PC-3 (cell line): ENCODE measurements around the gene DDX53.

Experiments used
- EZH2 ChIP-seq: fragments of 300-600 bp; sonication (generic); IDR thresholded peaks from one replicate; pipeline ENCODE4 v1.6.1; 2017; ENCODE audit warnings: antibody characterized with exemption, mild to moderate bottlenecking, low read length; ENCODE audit not compliant: unreplicated experiment
- EZH2phosphoT487 ChIP-seq: fragments of 300-600 bp; sonication (generic); IDR thresholded peaks from 2 replicates; pipeline ENCODE4 v1.6.1; 2018; ENCODE audit warnings: mild to moderate bottlenecking, antibody characterized with exemption, low read length, borderline replicate concordance
- TF ChIP-seq, protein P1 (sequence below): fragments of 300-600 bp; sonication (generic); conservative IDR thresholded peaks from 2 replicates; pipeline ENCODE4 v1.5.1; 2017; ENCODE audit warnings: antibody characterized with exemption, low read depth, mild to moderate bottlenecking, low read length

DNA sequence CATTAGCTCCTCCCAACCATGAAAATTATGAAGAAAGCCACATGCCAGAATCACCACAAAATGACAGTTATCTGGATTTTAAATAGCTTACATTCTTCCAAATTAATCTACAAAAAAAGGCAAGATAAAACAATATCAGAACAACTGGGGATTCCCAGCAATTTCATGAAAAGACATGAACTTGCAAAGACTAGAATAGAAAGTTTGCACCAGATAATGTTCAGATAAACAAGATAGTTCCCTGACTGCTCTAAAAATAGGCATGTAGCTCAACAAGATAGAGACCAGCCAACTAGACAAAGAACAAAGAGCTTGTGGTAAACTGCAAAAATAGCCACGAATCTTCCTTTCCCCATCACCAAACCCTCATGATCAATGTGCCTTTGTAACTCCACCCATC lies 30.3 kb upstream of the DDX53 start:
- no peak for TF ChIP-seq EZH2
- TF ChIP-seq, protein P1, sequence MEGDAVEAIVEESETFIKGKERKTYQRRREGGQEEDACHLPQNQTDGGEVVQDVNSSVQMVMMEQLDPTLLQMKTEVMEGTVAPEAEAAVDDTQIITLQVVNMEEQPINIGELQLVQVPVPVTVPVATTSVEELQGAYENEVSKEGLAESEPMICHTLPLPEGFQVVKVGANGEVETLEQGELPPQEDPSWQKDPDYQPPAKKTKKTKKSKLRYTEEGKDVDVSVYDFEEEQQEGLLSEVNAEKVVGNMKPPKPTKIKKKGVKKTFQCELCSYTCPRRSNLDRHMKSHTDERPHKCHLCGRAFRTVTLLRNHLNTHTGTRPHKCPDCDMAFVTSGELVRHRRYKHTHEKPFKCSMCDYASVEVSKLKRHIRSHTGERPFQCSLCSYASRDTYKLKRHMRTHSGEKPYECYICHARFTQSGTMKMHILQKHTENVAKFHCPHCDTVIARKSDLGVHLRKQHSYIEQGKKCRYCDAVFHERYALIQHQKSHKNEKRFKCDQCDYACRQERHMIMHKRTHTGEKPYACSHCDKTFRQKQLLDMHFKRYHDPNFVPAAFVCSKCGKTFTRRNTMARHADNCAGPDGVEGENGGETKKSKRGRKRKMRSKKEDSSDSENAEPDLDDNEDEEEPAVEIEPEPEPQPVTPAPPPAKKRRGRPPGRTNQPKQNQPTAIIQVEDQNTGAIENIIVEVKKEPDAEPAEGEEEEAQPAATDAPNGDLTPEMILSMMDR = no peak
- TF ChIP-seq EZH2phosphoT487 = no peak
